Vagina (tissue), 2 donors: ENCODE measurements around the gene TRIM7.

Source experiments
- POLR2A ChIP-seq, 2 donors: fragments of 450-650 bp; IDR thresholded peaks; one replicate each; pipeline ENCODE4 v1.6.1; 2017; ENCODE audit warnings: antibody characterized with exemption in 2 of 2, mild to moderate bottlenecking in 2 of 2, moderate library complexity in 2 of 2
- TF ChIP-seq, protein P1 (sequence below), 3 experiments: fragments of 450-650 bp in 2 of 3; fragments of 200-600 bp in 1 of 3; sonication (generic) in 1 of 3; IDR thresholded peaks; one replicate each; pipeline ENCODE4 v1.5.1; 2017 to 2019; ENCODE audit warnings: antibody characterized with exemption in 3 of 3, mild to moderate bottlenecking in 2 of 3, moderate library complexity in 2 of 3

DNA sequence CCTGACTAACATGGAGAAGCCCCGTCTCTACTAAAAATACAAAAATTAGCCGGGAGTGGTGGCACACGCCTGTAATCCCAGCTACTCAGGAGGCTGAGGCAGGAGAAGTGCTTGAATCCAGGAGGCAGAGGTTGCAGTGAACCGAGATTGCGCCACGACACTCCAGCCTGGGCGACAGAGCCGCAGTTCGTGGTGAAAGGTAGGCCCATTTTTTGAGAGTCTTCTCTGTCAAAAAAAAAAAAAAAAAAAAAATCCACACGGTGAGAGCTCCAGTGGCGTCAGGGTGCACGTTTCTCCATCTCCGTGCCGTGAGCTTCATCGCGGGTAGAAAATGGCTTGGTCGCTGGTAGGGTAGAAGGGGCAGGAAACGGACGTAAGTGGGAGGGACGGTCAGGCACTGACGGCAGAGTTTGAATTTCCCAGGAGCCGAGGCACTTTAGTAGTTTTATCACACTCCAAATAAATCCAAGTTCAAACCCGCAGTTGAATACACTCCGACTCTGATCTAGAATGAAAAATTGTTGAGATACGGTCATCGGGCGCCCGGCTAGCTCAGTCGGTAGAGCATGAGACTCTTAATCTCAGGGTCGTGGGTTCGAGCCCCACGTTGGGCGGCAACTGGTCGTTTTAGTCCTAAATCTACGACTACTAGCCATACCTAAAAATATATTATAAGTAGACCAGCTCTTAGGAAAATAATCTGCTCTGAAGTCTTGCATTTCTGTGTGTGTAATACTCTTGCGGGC lies 2.4 kb upstream of the TRIM7 start:
- TF ChIP-seq POLR2A (IDR thresholded peaks at IDR 0.05) = no peak
- TF ChIP-seq, protein P1, sequence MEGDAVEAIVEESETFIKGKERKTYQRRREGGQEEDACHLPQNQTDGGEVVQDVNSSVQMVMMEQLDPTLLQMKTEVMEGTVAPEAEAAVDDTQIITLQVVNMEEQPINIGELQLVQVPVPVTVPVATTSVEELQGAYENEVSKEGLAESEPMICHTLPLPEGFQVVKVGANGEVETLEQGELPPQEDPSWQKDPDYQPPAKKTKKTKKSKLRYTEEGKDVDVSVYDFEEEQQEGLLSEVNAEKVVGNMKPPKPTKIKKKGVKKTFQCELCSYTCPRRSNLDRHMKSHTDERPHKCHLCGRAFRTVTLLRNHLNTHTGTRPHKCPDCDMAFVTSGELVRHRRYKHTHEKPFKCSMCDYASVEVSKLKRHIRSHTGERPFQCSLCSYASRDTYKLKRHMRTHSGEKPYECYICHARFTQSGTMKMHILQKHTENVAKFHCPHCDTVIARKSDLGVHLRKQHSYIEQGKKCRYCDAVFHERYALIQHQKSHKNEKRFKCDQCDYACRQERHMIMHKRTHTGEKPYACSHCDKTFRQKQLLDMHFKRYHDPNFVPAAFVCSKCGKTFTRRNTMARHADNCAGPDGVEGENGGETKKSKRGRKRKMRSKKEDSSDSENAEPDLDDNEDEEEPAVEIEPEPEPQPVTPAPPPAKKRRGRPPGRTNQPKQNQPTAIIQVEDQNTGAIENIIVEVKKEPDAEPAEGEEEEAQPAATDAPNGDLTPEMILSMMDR (IDR thresholded peaks at IDR 0.05) = no peak
